Panc1 (cell line): ENCODE measurements around the gene CNGA1. TPM values are rescaled to one million over a fixed set of nuclear protein-coding genes. Genes with fewer than 3 reads are reported as not detected.

ENCODE experiments used
- ATAC-seq: fragments of 200-7000 bp; cut with Tn5 transposase; 2 replicates; pipeline ENCODE4 v1.9.1; 2020; ENCODE audit warnings: mild to moderate bottlenecking, moderate library complexity
- BruUV-seq: library from RNA; stranded (reverse); fragments of 400-500 nt; replicated peaks from 2 replicates; lab custom pipeline; 2021; lab: Mats Ljungman, UMichigan
- CTCF ChIA-PET: fragments of 300-600 bp; sonication (Branson Sonifier 250); formaldehyde crosslinking; loops from one replicate; lab custom pipeline; 2022; ENCODE audit warnings: antibody characterized with exemption; lab: Charles Lee
- POLR2A ChIA-PET: fragments of 300-600 bp; sonication (Branson Sonifier 250); formaldehyde crosslinking; loops from one replicate; lab custom pipeline; 2022; ENCODE audit warnings: antibody characterized with exemption; lab: Charles Lee
- DNase-seq: peaks from one replicate; pipeline ENCODE4 v3.0.0-alpha.2; 2010; ENCODE audit warnings: low read depth, low spot score
- H3K27ac ChIP-seq: 2 replicates; pipeline ENCODE4 v1.5.1; 2011; ENCODE audit warnings: mild to moderate bottlenecking, low read length, inconsistent platforms
- H3K27me3 ChIP-seq: fragments of 200-500 bp; sonication (Bioruptor generic); 2 replicates; pipeline ENCODE4 v1.6.0; 2014; ENCODE audit warnings: low read length, inconsistent platforms; ENCODE audit not compliant: control insufficient read depth, insufficient read depth
- H3K36me3 ChIP-seq: fragments of 200-500 bp; sonication (Bioruptor generic); 2 replicates; pipeline ENCODE4 v1.5.1; 2014; ENCODE audit warnings: inconsistent platforms, mild to moderate bottlenecking, low read length, moderate library complexity; ENCODE audit not compliant: control insufficient read depth, insufficient read depth
- H3K4me1 ChIP-seq: 2 replicates; pipeline ENCODE4 v1.5.1; 2011; ENCODE audit warnings: inconsistent platforms, mild to moderate bottlenecking, low read length, moderate library complexity; ENCODE audit not compliant: control insufficient read depth, insufficient read depth
- H3K4me3 ChIP-seq, 2 experiments: 2 replicates each; pipeline ENCODE4 v1.5.1; 2011 to 2012; ENCODE audit warnings: low read depth in 2 of 2, low read length in 2 of 2, mild to moderate bottlenecking in 2 of 2, inconsistent platforms in 1 of 2, moderate library complexity in 1 of 2
- H3K9me3 ChIP-seq: fragments of 200-500 bp; sonication (Bioruptor generic); 2 replicates; pipeline ENCODE4 v1.5.1; 2014; ENCODE audit warnings: low read depth, mild to moderate bottlenecking, inconsistent platforms, low read length, moderate library complexity; ENCODE audit not compliant: control insufficient read depth, insufficient read depth
- CTCF ChIP-seq: fragments of 450-650 bp; IDR thresholded peaks from 2 replicates; pipeline ENCODE4 v1.5.1; 2017; ENCODE audit warnings: mild to moderate bottlenecking
- POLR2AphosphoS5 ChIP-seq: IDR thresholded peaks from 2 replicates; pipeline ENCODE4 v1.6.1; 2012; ENCODE audit warnings: mild to moderate bottlenecking, low read depth, low read length, moderate library complexity
- REST ChIP-seq, 2 experiments: IDR thresholded peaks; 2 replicates each; pipeline ENCODE4 v1.6.1; 2011 to 2012; ENCODE audit warnings: low read depth in 2 of 2, control low read depth in 1 of 2, low read length in 1 of 2, mild to moderate bottlenecking in 1 of 2, moderate library complexity in 1 of 2; ENCODE audit not compliant: insufficient read depth in 1 of 2
- SIN3A ChIP-seq: IDR thresholded peaks from 2 replicates; pipeline ENCODE4 v1.6.1; 2012; ENCODE audit warnings: low read depth, mild to moderate bottlenecking, low read length, moderate library complexity, borderline replicate concordance; ENCODE audit not compliant: insufficient read depth
- TCF7L2 ChIP-seq: IDR thresholded peaks from 2 replicates; pipeline ENCODE4 v1.6.1; 2011; ENCODE audit warnings: mild to moderate bottlenecking, low read depth, low read length, inconsistent platforms
- in situ Hi-C: cut with HindIII; loops from 2 replicates; pipeline ENCODE4 v1.10.0; 2016; ENCODE audit warnings: low sequenced_read_pairs, low pct_unique_long_range_greater_than_20kb
- intact Hi-C: fragments of 100-400 bp; cut with micrococcal nuclease; formaldehyde crosslinking; loops from one replicate; pipeline ENCODE4 v1.10.0; 2022; ENCODE audit not compliant: unreplicated experiment
- total RNA-seq: library from RNA; stranded (reverse); gene quantifications from one replicate; pipeline ENCODE4 v1.2.1, GENCODE V29; 2021; ENCODE audit not compliant: unreplicated experiment

CNGA1 gene
- total RNA-seq, 1 experiment from 2014 or later: 0.23 TPM

- Histone ChIP-seq H3K27me3 (no peaks in the 10 kb centered on the region), H3K4me1 (no peaks in the 10 kb centered on the region), H3K36me3 (no peaks in the 10 kb centered on the region), H3K9me3 (no peaks in the 10 kb centered on the region), H3K27ac (no peak overlapping the region), H3K4me3 (no peak overlapping the region)
- no peak for TF ChIP-seq POLR2AphosphoS5
- TF ChIP-seq TCF7L2: no peak
- no peak for TF ChIP-seq SIN3A
- no peak for TF ChIP-seq REST (IDR thresholded peaks at IDR 0.05; ENCODE audit: insufficient read depth in 1 of 2, low read depth in 2 of 2, low read length in 1 of 2)
- no peak for TF ChIP-seq CTCF
- DNase-seq: no peak
- intact Hi-C loops (no loop called here), in situ Hi-C loops (no loop called here)
- ChIA-PET POLR2A (no interaction called here), CTCF (no interaction called here)
- ATAC-seq: no peak
- no TSS peak for BruUV-seq
These were observed 8.5 kb upstream of the CNGA1 start for GRCh38 chr4:48025005-48025404.

GRCh38 chr4:48024522-48024921, 8.0 kb upstream of the CNGA1 start:
- in situ Hi-C loops (no loop called here), intact Hi-C loops (no loop called here)
- no TSS peak for BruUV-seq
- POLR2A ChIA-PET: no interaction called here
- no peak for TF ChIP-seq SIN3A
- ATAC-seq (no peak), DNase-seq (no peak)
- Histone ChIP-seq H3K27ac (no peak overlapping the region), H3K4me1 (no peaks in the 10 kb centered on the region), H3K36me3 (no peaks in the 10 kb centered on the region), H3K27me3 (no peaks in the 10 kb centered on the region), H3K9me3 (no peaks in the 10 kb centered on the region), H3K4me3 (no peak overlapping the region)
- CTCF ChIA-PET: no interaction called here

- DNase-seq (no peak), ATAC-seq (no peak)
- intact Hi-C loops (no loop called here), in situ Hi-C loops (no loop called here)
- Histone ChIP-seq H3K27me3 (no peaks in the 10 kb centered on the region), H3K36me3 (no peaks in the 10 kb centered on the region), H3K27ac (no peak overlapping the region), H3K4me1 (no peaks in the 10 kb centered on the region), H3K4me3 (no peak overlapping the region), H3K9me3 (no peaks in the 10 kb centered on the region)
- ChIA-PET POLR2A (no interaction called here), CTCF (no interaction called here)
- no TSS peak for BruUV-seq
- TF ChIP-seq CTCF: no peak
- TF ChIP-seq REST (IDR thresholded peaks at IDR 0.05; ENCODE audit: insufficient read depth in 1 of 2, low read depth in 2 of 2, low read length in 1 of 2): no peak
- TF ChIP-seq POLR2AphosphoS5: no peak
- TF ChIP-seq TCF7L2: no peak
- TF ChIP-seq SIN3A: no peak
These were observed 5.8 kb upstream of the CNGA1 start for GRCh38 chr4:48022192-48022799.
